WTC11 (cell line): ENCODE results near the gene ATP8B3. TPM values are rescaled to one million over a fixed set of nuclear protein-coding genes. Genes with fewer than 3 reads are reported as not detected.

Experiments
- ATAC-seq: fragments of 200-7000 bp; cut with Tn5 transposase; 2 replicates; pipeline ENCODE4 v1.10.0; 2021; ENCODE audit warnings: mild to moderate bottlenecking, moderate library complexity
- CTCF ChIA-PET: fragments of 300-600 bp; sonication (Branson Sonifier 250); formaldehyde crosslinking; loops from one replicate; lab custom pipeline; 2021; ENCODE audit warnings: antibody characterized with exemption; lab: Charles Lee
- POLR2A ChIA-PET: fragments of 350-600 bp; sonication (Branson Sonifier 250); formaldehyde crosslinking; loops from one replicate; lab custom pipeline; 2021; ENCODE audit warnings: antibody characterized with exemption; lab: Charles Lee
- DNase-seq: peaks from one replicate; pipeline ENCODE4 v3.0.0; 2021; ENCODE audit warnings: low spot score
- H3K27ac Mint-ChIP-seq: 2 replicates; pipeline ENCODE4 v1.8.0; 2021; ENCODE audit warnings: mixed read lengths
- H3K27me3 Mint-ChIP-seq: 2 replicates; pipeline ENCODE4 v1.8.0; 2021; ENCODE audit warnings: low read depth, mild to moderate bottlenecking, moderate library complexity, mixed read lengths
- H3K36me3 Mint-ChIP-seq: 2 replicates; pipeline ENCODE4 v1.8.0; 2021; ENCODE audit warnings: mixed read lengths
- H3K4me1 Mint-ChIP-seq: 2 replicates; pipeline ENCODE4 v1.8.0; 2022; ENCODE audit warnings: mixed read lengths
- H3K4me3 Mint-ChIP-seq: 2 replicates; pipeline ENCODE4 v1.8.0; 2021; ENCODE audit warnings: mild to moderate bottlenecking, moderate library complexity, mixed read lengths
- H3K9me3 Mint-ChIP-seq: 2 replicates; pipeline ENCODE4 v1.8.0; 2021; ENCODE audit warnings: mixed read lengths
- ARID4B ChIP-seq: sonication (generic); formaldehyde crosslinking; IDR thresholded peaks from 2 replicates; pipeline ENCODE4 v1.8.0; 2023; ENCODE audit warnings: missing genetic modification reagents, mild to moderate bottlenecking, borderline replicate concordance
- ATF3 ChIP-seq: sonication (generic); formaldehyde crosslinking; conservative IDR thresholded peaks from 2 replicates; pipeline ENCODE4 v1.8.1; 2022; ENCODE audit warnings: mild to moderate bottlenecking, missing genetic modification reagents
- ERG ChIP-seq: fragments of 250-450 bp; sonication (Bioruptor Pico); IDR thresholded peaks from 2 replicates; pipeline ENCODE4 v1.8.0; 2021; ENCODE audit warnings: mild to moderate bottlenecking
- ETV6 ChIP-seq: sonication (generic); formaldehyde crosslinking; IDR thresholded peaks from 2 replicates; pipeline ENCODE4 v1.8.1; 2022; ENCODE audit warnings: mild to moderate bottlenecking, missing genetic modification reagents
- FOXJ3 ChIP-seq: sonication (generic); formaldehyde crosslinking; IDR thresholded peaks from 2 replicates; pipeline ENCODE4 v1.9.0; 2021; ENCODE audit warnings: missing genetic modification reagents, mild to moderate bottlenecking, borderline replicate concordance
- FOXK1 ChIP-seq: sonication (generic); formaldehyde crosslinking; IDR thresholded peaks from 2 replicates; pipeline ENCODE4 v1.8.0; 2022; ENCODE audit warnings: mild to moderate bottlenecking, moderate library complexity, missing genetic modification reagents
- IRF1 ChIP-seq: sonication (generic); formaldehyde crosslinking; IDR thresholded peaks from 2 replicates; pipeline ENCODE4 v1.8.0; 2023; ENCODE audit warnings: missing genetic modification reagents
- MAX ChIP-seq: sonication (generic); formaldehyde crosslinking; IDR thresholded peaks from 2 replicates; pipeline ENCODE4 v1.8.0; 2022; ENCODE audit warnings: mild to moderate bottlenecking, missing genetic modification reagents
- MXD4 ChIP-seq: fragments of 250-450 bp; sonication (Bioruptor Pico); IDR thresholded peaks from 2 replicates; pipeline ENCODE4 v1.8.0; 2021; ENCODE audit warnings: mild to moderate bottlenecking, moderate library complexity, borderline replicate concordance
- TCF7 ChIP-seq: sonication (generic); formaldehyde crosslinking; IDR thresholded peaks from 2 replicates; pipeline ENCODE4 v1.8.0; 2022; ENCODE audit warnings: mild to moderate bottlenecking, low read depth, missing genetic modification reagents, moderate library complexity
- TEAD1 ChIP-seq: sonication (generic); formaldehyde crosslinking; IDR thresholded peaks from 2 replicates; pipeline ENCODE4 v1.8.0; 2022; ENCODE audit warnings: mild to moderate bottlenecking, missing genetic modification reagents
- ZBTB43 ChIP-seq: sonication (generic); formaldehyde crosslinking; IDR thresholded peaks from 2 replicates; pipeline ENCODE4 v1.8.1; 2023; ENCODE audit warnings: mild to moderate bottlenecking, missing genetic modification reagents
- ZNF121 ChIP-seq: sonication (generic); formaldehyde crosslinking; IDR thresholded peaks from 2 replicates; pipeline ENCODE4 v1.8.0; 2023; ENCODE audit warnings: missing genetic modification reagents
- ZNF219 ChIP-seq: sonication (generic); formaldehyde crosslinking; IDR thresholded peaks from 2 replicates; pipeline ENCODE4 v1.8.0; 2023; ENCODE audit warnings: missing genetic modification reagents, mild to moderate bottlenecking, borderline replicate concordance
- total RNA-seq: library from RNA; stranded (reverse); gene quantifications from 3 replicates; pipeline ENCODE4 v1.2.3, GENCODE V29; 2021

Gene ATP8B3
- total RNA-seq, 1 experiment from 2014 or later: 5.5 TPM

GRCh38 chr19:1847684-1848398 lies 35.8 kb upstream of the ATP8B3 start:
- DNase-seq: no peak
- Mint-ChIP-seq H3K4me3 (peak overlapping the region; percentile 93), H3K4me1 (peaks cover 19% of the 10 kb centered on the region), H3K27ac (peak overlapping the region; percentile 97), H3K36me3 (no peaks in the 10 kb centered on the region), H3K27me3 (no peaks in the 10 kb centered on the region), H3K9me3 (no peaks in the 10 kb centered on the region)
- ATAC-seq: peak; percentile 4; the same call in 1 of the 2 replicates
- ChIA-PET POLR2A (no interaction called here), CTCF (interaction anchor here (1.7 to 2.5 kb wide), 3 partner anchors 10 to 29 kb away, joined by 4 to 15 read pairs (median 7); no protein-coding TSS in a partner anchor)
- TF ChIP-seq FOXJ3 (CRISPR knock-in tag) (no peak), IRF1 (CRISPR knock-in tag) (no peak), FOXK1 (peak; percentile 54), TCF7 (no peak), ERG (CRISPR knock-in tag) (no peak), ARID4B (0 out of 2 replicates have a peak, but pooled peaks have one; percentile 55), ETV6 (CRISPR knock-in tag) (0 out of 2 replicates have a peak, but pooled peaks have one; percentile 44), MAX (peak; percentile 54; the same call in 1 of the 2 replicates)

- Mint-ChIP-seq H3K4me3 (peak overlapping the region; percentile 93), H3K27ac (peak overlapping the region; percentile 97), H3K9me3 (no peaks in the 10 kb centered on the region), H3K4me1 (peaks cover 17% of the 10 kb centered on the region), H3K36me3 (no peaks in the 10 kb centered on the region), H3K27me3 (no peaks in the 10 kb centered on the region)
- TF ChIP-seq ZNF219 (CRISPR knock-in tag) (no peak), MXD4 (CRISPR knock-in tag) (no peak), ATF3 (no peak), TEAD1 (CRISPR knock-in tag) (no peak)
- CTCF ChIA-PET: interaction anchor here (1.7 to 2.5 kb wide), 3 partner anchors 10 to 29 kb away, joined by 4 to 15 read pairs (median 7); no protein-coding TSS in a partner anchor
- DNase-seq (no peak), ATAC-seq (no peak)
- POLR2A ChIA-PET: no interaction called here
Observed at GRCh38 chr19:1847348-1847683, 35.2 kb upstream of the ATP8B3 start.

GRCh38 chr19:1846517-1847204 lies 34.6 kb upstream of the ATP8B3 start:
- ChIA-PET POLR2A (no interaction called here), CTCF (interaction anchor here (1.7 to 3.5 kb wide), 4 partner anchors 8 to 30 kb away, joined by 4 to 15 read pairs (median 9); no protein-coding TSS in a partner anchor)
- H3K36me3 Mint-ChIP-seq: no peaks in the 10 kb centered on the region
- ATAC-seq: no peak
- no peaks in the 10 kb centered on the region for H3K9me3 Mint-ChIP-seq
- no peaks in the 10 kb centered on the region for H3K27me3 Mint-ChIP-seq
- peak overlapping the region; percentile 93 for H3K4me3 Mint-ChIP-seq
- DNase-seq: no peak
- H3K4me1 Mint-ChIP-seq: peaks cover 14% of the 10 kb centered on the region
- TF ChIP-seq ZBTB43 (CRISPR knock-in tag): no peak
- no peak for TF ChIP-seq MAX
- peak; percentile 75 for TF ChIP-seq ZNF121 (CRISPR knock-in tag)
- 0 out of 2 replicates have a peak, but pooled peaks have one; percentile 14 for TF ChIP-seq ZNF219 (CRISPR knock-in tag)
- peak overlapping the region; percentile 97; the same call in 1 of the 2 replicates for H3K27ac Mint-ChIP-seq
